Breast epithelium (tissue), 4 donors: Measurements from ENCODE around the gene EPHA2. TPM values are rescaled to one million over a fixed set of nuclear protein-coding genes. Genes with fewer than 3 reads are reported as not detected.

Experiments used
- DNase-seq, 2 donors: peaks; one replicate each; pipeline ENCODE4 v3.0.0-alpha.2; 2019; ENCODE audit warnings: low spot score in 2 of 2
- H3K27ac ChIP-seq, 2 donors: fragments of 200-600 bp; sonication (generic) in 1 of 2; one replicate each; pipeline ENCODE4 v1.5.1; 2016 to 2019; ENCODE audit warnings: mild to moderate bottlenecking in 1 of 2
- H3K27me3 ChIP-seq, 2 donors: fragments of 200-600 bp; sonication (generic) in 1 of 2; one replicate each; pipeline versions ENCODE4 v1.5.1 to v1.6.0; 2017 to 2019; ENCODE audit warnings: control low read depth in 1 of 2, mild to moderate bottlenecking in 1 of 2
- H3K36me3 ChIP-seq: fragments of 200-600 bp; one replicate; pipeline ENCODE4 v1.5.1; 2019
- H3K4me1 ChIP-seq, 2 donors: fragments of 200-600 bp; sonication (generic); one replicate each; pipeline ENCODE4 v1.5.1; 2016 to 2019; ENCODE audit warnings: control low read depth in 1 of 2
- H3K4me3 ChIP-seq, 3 donors: fragments of 200-600 bp; sonication (generic); 1 replicate in 2 of 3; 2 replicates in 1 of 3; pipeline ENCODE4 v1.5.1; 2016 to 2019; ENCODE audit warnings: mild to moderate bottlenecking in 3 of 3, moderate library complexity in 2 of 3
- H3K9me3 ChIP-seq, 2 donors: fragments of 200-600 bp; sonication (generic) in 1 of 2; one replicate each; pipeline ENCODE4 v1.5.1; 2016 to 2019; ENCODE audit warnings: control low read depth in 1 of 2
- CTCF ChIP-seq, 3 donors: fragments of 450-650 bp; IDR thresholded peaks; one replicate each; pipeline ENCODE4 v1.5.1; 2016 to 2017; ENCODE audit warnings: antibody characterized with exemption in 3 of 3, mild to moderate bottlenecking in 3 of 3, moderate library complexity in 3 of 3
- POLR2A ChIP-seq: fragments of 450-650 bp; IDR thresholded peaks from one replicate; pipeline ENCODE4 v1.6.1; 2016; ENCODE audit warnings: antibody characterized with exemption, mild to moderate bottlenecking, moderate library complexity
- POLR2AphosphoS5 ChIP-seq, 3 donors: sonication (generic); formaldehyde crosslinking; IDR thresholded peaks; one replicate each; pipeline ENCODE4 v1.6.1; 2017; ENCODE audit warnings: antibody characterized with exemption in 3 of 3
- intact Hi-C: fragments of 100-400 bp; cut with DNase I; formaldehyde crosslinking; loops from one replicate; pipeline ENCODE4 v1.15.1; 2023; ENCODE audit warnings: low total_unique reads
- total RNA-seq, 3 donors: library from RNA; depleted of rRNA; stranded (reverse); fragments of >200 nt; gene quantifications; one replicate each; pipeline ENCODE4 v1.1.0, GENCODE V29; 2016

EPHA2 gene
- total RNA-seq, 3 donors from 2014 or later = 5.8 to 18.4 (median 16.7) TPM

GRCh38 chr1:16142383-16142995, 13.4 kb downstream of the EPHA2 start:
- DNase-seq = no peak

GRCh38 chr1:16141573-16142336, 14.1 kb downstream of the EPHA2 start:
- DNase-seq = peak in 1 of 2 donors; percentile 64
- Histone ChIP-seq H3K4me1 (peaks cover 12 to 23% of the 10 kb centered on the region in 2 donors), H3K4me3 (peak overlapping the region in 1 of 3 donors; percentile 24), H3K27me3 (no peaks in the 10 kb centered on the region), H3K9me3 (no peaks in the 10 kb centered on the region), H3K36me3 (no peaks in the 10 kb centered on the region), H3K27ac (peak overlapping the region; percentile 75 to 83)
- intact Hi-C loops = no loop called here
- TF ChIP-seq CTCF (IDR thresholded peaks at IDR 0.05) (no peak), POLR2AphosphoS5 (IDR thresholded peaks at IDR 0.05) (no peak), POLR2A (no peak)

More at GRCh38 chr1:16142383-16142995, 13.4 kb downstream of the EPHA2 start:
- peak overlapping the region; percentile 75 to 83 for H3K27ac ChIP-seq
- H3K4me3 ChIP-seq = no peak overlapping the region
- H3K27me3 ChIP-seq = no peaks in the 10 kb centered on the region
- peaks cover 12 to 23% of the 10 kb centered on the region in 2 donors for H3K4me1 ChIP-seq
- no peak for TF ChIP-seq POLR2A
- TF ChIP-seq CTCF (IDR thresholded peaks at IDR 0.05) = no peak
- TF ChIP-seq POLR2AphosphoS5 (IDR thresholded peaks at IDR 0.05) = no peak
- H3K9me3 ChIP-seq = no peaks in the 10 kb centered on the region
- intact Hi-C loops = no loop called here
- no peaks in the 10 kb centered on the region for H3K36me3 ChIP-seq

DNA sequence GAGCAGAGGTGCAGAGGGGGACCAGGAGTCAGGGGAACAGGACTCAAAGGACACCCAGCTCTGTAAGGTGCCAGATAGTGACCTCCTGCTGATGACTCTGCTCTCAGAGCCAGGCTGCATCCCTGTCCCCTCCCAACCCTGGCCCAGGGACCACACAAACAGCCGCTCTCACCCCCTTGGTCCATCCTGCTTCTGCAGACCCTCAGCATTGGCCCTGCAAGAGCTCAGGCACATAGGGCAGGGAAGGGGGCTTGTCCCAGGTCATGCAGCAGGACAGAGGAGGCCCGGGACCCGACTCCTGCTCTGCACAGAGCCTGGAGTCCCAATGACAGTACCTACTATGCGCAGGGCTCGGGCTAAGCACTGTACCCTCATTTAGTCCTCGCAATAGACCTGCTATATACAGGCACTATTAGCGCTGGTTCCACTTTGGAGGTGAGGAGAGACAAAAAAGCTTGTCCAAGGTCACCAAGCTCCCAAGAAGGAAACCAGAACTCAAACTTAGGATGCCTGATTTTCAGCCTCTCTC, 15.7 kb downstream of the EPHA2 start:
- intact Hi-C loops = no loop called here
- Histone ChIP-seq H3K27ac (peak overlapping the region in 1 of 2 donors; percentile 77), H3K4me3 (no peak overlapping the region), H3K27me3 (no peaks in the 10 kb centered on the region), H3K9me3 (no peaks in the 10 kb centered on the region), H3K4me1 (peaks cover 0 to 18% of the 10 kb centered on the region in 2 donors), H3K36me3 (no peaks in the 10 kb centered on the region)
- TF ChIP-seq POLR2AphosphoS5 (IDR thresholded peaks at IDR 0.05) = no peak
- no peak for TF ChIP-seq POLR2A
- no peak for TF ChIP-seq CTCF (IDR thresholded peaks at IDR 0.05)
- DNase-seq = no peak

GRCh38 chr1:16139473-16139962, 16.4 kb downstream of the EPHA2 start:
- no peak for TF ChIP-seq CTCF (IDR thresholded peaks at IDR 0.05)
- H3K27ac ChIP-seq = peak overlapping the region; percentile 45 to 77
- no peak for DNase-seq
- H3K4me3 ChIP-seq = no peak overlapping the region
- intact Hi-C loops = no loop called here
- no peaks in the 10 kb centered on the region for H3K9me3 ChIP-seq
- no peaks in the 10 kb centered on the region for H3K27me3 ChIP-seq
- no peaks in the 10 kb centered on the region for H3K36me3 ChIP-seq
- peaks cover 0 to 18% of the 10 kb centered on the region in 2 donors for H3K4me1 ChIP-seq

DNA sequence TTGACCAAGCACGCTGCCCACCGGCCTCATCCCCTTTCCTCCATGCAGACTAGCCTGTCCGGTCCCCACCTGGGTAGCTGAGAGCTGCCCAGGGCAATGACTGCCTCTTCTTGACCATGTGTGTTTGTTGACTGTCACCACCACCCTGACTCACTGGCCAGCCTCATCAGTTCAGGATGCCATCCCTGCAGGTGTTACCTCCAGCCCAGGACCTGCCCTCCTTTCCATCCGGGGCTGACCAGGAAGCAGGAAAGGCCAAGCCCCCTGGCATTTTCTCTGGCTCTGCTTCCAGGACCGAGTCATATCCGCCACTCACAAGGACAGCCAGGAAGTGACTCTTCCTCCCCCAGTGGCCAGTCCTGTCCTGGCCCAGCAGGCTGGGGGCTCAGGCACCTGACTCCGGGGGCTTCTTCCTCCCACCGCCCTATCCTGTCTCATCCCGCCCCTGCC, 17.1 kb downstream of the EPHA2 start:
- Histone ChIP-seq H3K4me1 (peaks cover 0 to 18% of the 10 kb centered on the region in 2 donors), H3K9me3 (no peaks in the 10 kb centered on the region), H3K36me3 (no peaks in the 10 kb centered on the region), H3K27me3 (no peaks in the 10 kb centered on the region), H3K4me3 (no peak overlapping the region), H3K27ac (peak overlapping the region; percentile 45 to 77)
- TF ChIP-seq CTCF (IDR thresholded peaks at IDR 0.05) (no peak), POLR2AphosphoS5 (IDR thresholded peaks at IDR 0.05) (peak in 1 of 3 donors; percentile 36)
- DNase-seq = no peak
- intact Hi-C loops = no loop called here
